Vagina (tissue), 2 donors: ENCODE measurements around the gene HNMT.

ENCODE experiments used
- CTCF ChIP-seq, 3 experiments: fragments of 450-650 bp in 2 of 3; fragments of 200-600 bp in 1 of 3; sonication (generic) in 1 of 3; IDR thresholded peaks; one replicate each; pipeline ENCODE4 v1.5.1; 2017 to 2019; ENCODE audit warnings: antibody characterized with exemption in 3 of 3, mild to moderate bottlenecking in 2 of 3, moderate library complexity in 2 of 3
- POLR2AphosphoS5 ChIP-seq, 2 donors: sonication (generic); formaldehyde crosslinking; IDR thresholded peaks; one replicate each; pipeline ENCODE4 v1.9.0; 2017; ENCODE audit warnings: antibody characterized with exemption in 2 of 2, mild to moderate bottlenecking in 2 of 2, low read depth in 1 of 2; ENCODE audit not compliant: insufficient read depth in 1 of 2

- TF ChIP-seq CTCF (IDR thresholded peaks at IDR 0.05) (no peak), POLR2AphosphoS5 (IDR thresholded peaks at IDR 0.05; ENCODE audit: insufficient read depth in 1 of 2, low read depth in 1 of 2) (no peak)
Measured at GRCh38 chr2:137948894-137949293, 15.4 kb upstream of the HNMT start.
